ENCODE measurements around the gene PTPRJ.

The PTPRJ gene

GRCh38 chr11:48005136-48005535 is 24.8 kb downstream of the PTPRJ start:
- DNase-seq (ENCODE audit: insufficient read length, low spot score) (no peak), FAIRE-seq (no peak)
- TF ChIP-seq, protein P1, sequence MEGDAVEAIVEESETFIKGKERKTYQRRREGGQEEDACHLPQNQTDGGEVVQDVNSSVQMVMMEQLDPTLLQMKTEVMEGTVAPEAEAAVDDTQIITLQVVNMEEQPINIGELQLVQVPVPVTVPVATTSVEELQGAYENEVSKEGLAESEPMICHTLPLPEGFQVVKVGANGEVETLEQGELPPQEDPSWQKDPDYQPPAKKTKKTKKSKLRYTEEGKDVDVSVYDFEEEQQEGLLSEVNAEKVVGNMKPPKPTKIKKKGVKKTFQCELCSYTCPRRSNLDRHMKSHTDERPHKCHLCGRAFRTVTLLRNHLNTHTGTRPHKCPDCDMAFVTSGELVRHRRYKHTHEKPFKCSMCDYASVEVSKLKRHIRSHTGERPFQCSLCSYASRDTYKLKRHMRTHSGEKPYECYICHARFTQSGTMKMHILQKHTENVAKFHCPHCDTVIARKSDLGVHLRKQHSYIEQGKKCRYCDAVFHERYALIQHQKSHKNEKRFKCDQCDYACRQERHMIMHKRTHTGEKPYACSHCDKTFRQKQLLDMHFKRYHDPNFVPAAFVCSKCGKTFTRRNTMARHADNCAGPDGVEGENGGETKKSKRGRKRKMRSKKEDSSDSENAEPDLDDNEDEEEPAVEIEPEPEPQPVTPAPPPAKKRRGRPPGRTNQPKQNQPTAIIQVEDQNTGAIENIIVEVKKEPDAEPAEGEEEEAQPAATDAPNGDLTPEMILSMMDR (IDR thresholded peaks at IDR 0.05; ENCODE audit: insufficient read depth, missing control alignments): no peak

- TF ChIP-seq, protein P1 (IDR thresholded peaks at IDR 0.05; ENCODE audit: insufficient read depth, missing control alignments): no peak
- FAIRE-seq (no peak), DNase-seq (ENCODE audit: insufficient read length, low spot score) (no peak)
Measured at GRCh38 chr11:48005831-48006270, 25.5 kb downstream of the PTPRJ start.

DNA sequence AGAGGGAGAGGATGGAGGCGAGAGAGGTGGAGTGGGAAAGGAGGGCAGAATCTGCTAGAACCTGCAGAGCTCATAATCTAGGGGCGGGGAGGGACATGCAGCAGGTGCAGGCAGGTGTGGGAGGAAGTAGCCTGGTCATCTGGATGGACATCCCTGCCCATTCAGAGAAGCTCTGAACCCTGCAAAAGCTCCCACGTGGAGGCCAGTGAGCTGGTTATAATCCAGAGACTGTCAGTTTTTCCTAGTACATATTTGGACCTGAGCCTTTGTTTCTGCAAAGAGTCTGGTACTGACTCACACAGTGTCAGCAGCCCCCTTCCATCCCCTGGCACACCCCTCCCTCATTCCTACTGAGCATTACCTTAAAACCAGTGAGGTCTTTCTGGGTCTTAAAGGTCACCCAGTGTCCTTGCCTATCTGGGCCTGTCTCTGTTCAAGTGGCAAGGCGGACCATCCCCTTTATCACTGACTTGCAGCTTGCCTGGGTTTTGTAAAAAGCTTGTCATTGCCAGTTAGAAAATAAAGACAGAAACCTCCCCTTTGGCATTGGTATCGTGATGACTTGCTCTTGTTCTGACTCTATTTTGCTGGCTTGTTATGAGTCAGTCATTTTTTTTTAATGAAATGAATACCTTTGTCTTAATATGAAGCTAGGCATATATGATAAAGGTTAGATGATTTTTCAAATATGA is 26.1 kb downstream of the PTPRJ start:
- FAIRE-seq (no peak), DNase-seq (ENCODE audit: insufficient read length, low spot score) (no peak)
- TF ChIP-seq, protein P1 (IDR thresholded peaks at IDR 0.05; ENCODE audit: insufficient read depth, missing control alignments): no peak

DNA sequence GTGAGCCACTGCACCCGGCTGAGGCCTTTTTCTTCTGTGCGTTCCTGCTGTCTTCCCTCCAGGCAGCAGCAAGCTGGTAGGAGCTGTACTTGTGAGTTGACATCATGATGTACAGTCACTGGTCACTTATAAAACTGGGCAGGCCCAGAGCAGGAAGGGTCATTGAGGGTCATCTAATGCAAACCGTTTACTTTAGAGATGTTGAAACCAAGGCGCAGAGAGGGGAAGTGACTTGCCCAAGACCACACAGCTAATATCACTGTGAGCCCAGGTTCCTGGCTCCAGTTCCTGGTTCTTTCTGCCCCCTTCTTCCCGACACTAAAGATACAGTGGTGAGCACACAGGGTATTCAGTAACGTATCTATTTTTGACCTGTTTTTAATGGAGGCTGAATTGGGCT is 27.3 kb downstream of the PTPRJ start:
- DNase-seq (ENCODE audit: insufficient read length, low spot score): no peak
- no peak for FAIRE-seq
- TF ChIP-seq, protein P1 (IDR thresholded peaks at IDR 0.05; ENCODE audit: insufficient read depth, missing control alignments): no peak

- DNase-seq (ENCODE audit: insufficient read length, low spot score) (no peak), FAIRE-seq (no peak)
- TF ChIP-seq, protein P1 (IDR thresholded peaks at IDR 0.05; ENCODE audit: insufficient read depth, missing control alignments): no peak
Measured at GRCh38 chr11:48008951-48009270, 28.6 kb downstream of the PTPRJ start.

DNA sequence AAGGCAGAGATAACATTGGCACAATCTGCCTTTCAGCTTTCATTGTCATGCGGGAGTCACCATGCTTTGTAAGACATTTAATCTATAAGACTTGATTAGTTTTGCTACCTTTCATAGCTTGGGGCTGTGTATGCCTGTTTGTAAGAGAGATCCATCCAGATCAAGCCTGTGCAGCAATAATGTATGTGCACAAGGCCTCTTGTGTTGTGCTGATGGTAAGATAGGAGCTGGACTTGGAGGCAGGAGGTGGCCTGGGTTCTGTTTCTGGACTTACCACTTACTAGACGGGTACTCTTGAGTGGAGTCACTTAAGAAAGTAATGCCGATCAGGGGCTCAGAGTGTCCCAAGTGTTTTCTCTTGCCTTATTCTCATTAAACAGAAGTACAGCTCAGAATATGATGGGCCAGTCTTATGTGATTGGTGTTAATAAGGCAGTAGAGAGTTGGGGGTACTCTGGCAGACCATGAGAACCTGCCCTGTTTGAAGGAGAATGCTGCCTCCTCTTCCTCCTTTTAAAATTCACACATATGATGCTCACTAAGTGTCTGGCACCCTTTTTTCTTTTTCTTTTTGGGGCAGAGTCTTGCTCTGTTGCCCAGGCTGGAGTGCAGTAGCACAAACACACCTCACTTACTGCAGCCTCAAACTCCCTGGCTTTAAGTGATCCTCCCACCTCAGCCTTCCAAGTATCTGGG is 30.9 kb downstream of the PTPRJ start:
- TF ChIP-seq, protein P1 (IDR thresholded peaks at IDR 0.05; ENCODE audit: insufficient read depth, missing control alignments): no peak
- FAIRE-seq (no peak), DNase-seq (ENCODE audit: insufficient read length, low spot score) (no peak)

- DNase-seq (ENCODE audit: insufficient read length, low spot score) (no peak), FAIRE-seq (no peak)
- TF ChIP-seq, protein P1 (IDR thresholded peaks at IDR 0.05; ENCODE audit: insufficient read depth, missing control alignments): no peak
Measured at GRCh38 chr11:48011798-48012391, 31.5 kb downstream of the PTPRJ start.
